ENCODE data around the gene RGS16. TPM values are rescaled to one million over a fixed set of nuclear protein-coding genes. Genes with fewer than 3 reads are reported as not detected.

RGS16 gene
- total and polyA plus RNA-seq, 12 donors = 0.36 to 7.8 (median 3.7) TPM

GRCh38 chr1:182560392-182560984 is 43.7 kb downstream of the RGS16 start:
- DNase-seq = no peak
- 62 to 68% (median 66%) methylated on average over 7 of the region's 7 CpGs for WGBS, 4 donors

GRCh38 chr1:182556279-182556678 is 47.9 kb downstream of the RGS16 start:
- H3K4me1 ChIP-seq (replicated peaks in 1 of 2) = no peaks in the 10 kb centered on the region
- TF ChIP-seq CTCF (IDR thresholded peaks at IDR 0.05) (no peak), POLR2A (IDR thresholded peaks at IDR 0.05) (no peak)
- H3K27me3 ChIP-seq = no peaks in the 10 kb centered on the region
- intact Hi-C loops (cut with DNase I) = no loop called here
- no peak for DNase-seq
- no peaks in the 10 kb centered on the region for H3K36me3 ChIP-seq (replicated peaks in 1 of 2)
- no peaks in the 10 kb centered on the region for H3K9me3 ChIP-seq (replicated peaks in 1 of 3)
- no peak overlapping the region for H3K4me3 ChIP-seq
- H3K27ac ChIP-seq = no peak overlapping the region

More at GRCh38 chr1:182560392-182560984, 43.7 kb downstream of the RGS16 start:
- no peaks in the 10 kb centered on the region for H3K9me3 ChIP-seq (replicated peaks in 1 of 3)
- no peak overlapping the region for H3K27ac ChIP-seq
- no peaks in the 10 kb centered on the region for H3K36me3 ChIP-seq (replicated peaks in 1 of 2)
- no peaks in the 10 kb centered on the region for H3K4me1 ChIP-seq (replicated peaks in 1 of 2)
- intact Hi-C loops (cut with DNase I) = no loop called here
- H3K4me3 ChIP-seq = no peak overlapping the region
- H3K27me3 ChIP-seq = no peaks in the 10 kb centered on the region
- TF ChIP-seq POLR2A (IDR thresholded peaks at IDR 0.05) = no peak
- no peak for TF ChIP-seq CTCF (IDR thresholded peaks at IDR 0.05)

GRCh38 chr1:182555493-182555892 is 48.7 kb downstream of the RGS16 start:
- H3K4me3 ChIP-seq = no peak overlapping the region
- no peaks in the 10 kb centered on the region for H3K4me1 ChIP-seq (replicated peaks in 1 of 2)
- H3K36me3 ChIP-seq (replicated peaks in 1 of 2) = no peaks in the 10 kb centered on the region
- no peak overlapping the region for H3K27ac ChIP-seq
- no peak for DNase-seq
- intact Hi-C loops (cut with DNase I) = no loop called here
- WGBS, 4 donors = 70 to 85% (median 74%) methylated on average over 1 of the region's 1 CpG
- H3K9me3 ChIP-seq (replicated peaks in 1 of 3) = no peaks in the 10 kb centered on the region
- TF ChIP-seq CTCF (IDR thresholded peaks at IDR 0.05) (no peak), POLR2A (IDR thresholded peaks at IDR 0.05) (no peak)
- H3K27me3 ChIP-seq = no peaks in the 10 kb centered on the region

GRCh38 chr1:182552527-182552926 is 51.7 kb downstream of the RGS16 start:
- H3K4me1 ChIP-seq (replicated peaks in 1 of 2) = no peaks in the 10 kb centered on the region
- 81 to 93% (median 90%) methylated on average over 2 of the region's 2 CpGs for WGBS, 4 donors
- no peak overlapping the region for H3K27ac ChIP-seq
- H3K27me3 ChIP-seq = no peaks in the 10 kb centered on the region
- intact Hi-C loops (cut with DNase I) = no loop called here
- DNase-seq = no peak
- TF ChIP-seq CTCF (IDR thresholded peaks at IDR 0.05) = no peak
- TF ChIP-seq POLR2A (IDR thresholded peaks at IDR 0.05) = no peak
- no peaks in the 10 kb centered on the region for H3K36me3 ChIP-seq (replicated peaks in 1 of 2)
- no peak overlapping the region for H3K4me3 ChIP-seq
- no peaks in the 10 kb centered on the region for H3K9me3 ChIP-seq (replicated peaks in 1 of 3)
